Endothelial cell of hepatic sinusoid (primary cell): ENCODE measurements around the gene COQ10A.
"Not testable (repeated sequence)": the region's sequence is repeated elsewhere in the genome, so short reads cannot be mapped to it uniquely, and the experiment has no call there.

Experiments
- in situ Hi-C: cut with HindIII; loops from 2 replicates; pipeline ENCODE4 v1.10.0; 2017; ENCODE audit warnings: low sequenced_read_pairs

COQ10A gene

GRCh38 chr12:56241424-56242303 lies 25.1 kb upstream of the COQ10A start:
- in situ Hi-C loops = no loop called here

DNA sequence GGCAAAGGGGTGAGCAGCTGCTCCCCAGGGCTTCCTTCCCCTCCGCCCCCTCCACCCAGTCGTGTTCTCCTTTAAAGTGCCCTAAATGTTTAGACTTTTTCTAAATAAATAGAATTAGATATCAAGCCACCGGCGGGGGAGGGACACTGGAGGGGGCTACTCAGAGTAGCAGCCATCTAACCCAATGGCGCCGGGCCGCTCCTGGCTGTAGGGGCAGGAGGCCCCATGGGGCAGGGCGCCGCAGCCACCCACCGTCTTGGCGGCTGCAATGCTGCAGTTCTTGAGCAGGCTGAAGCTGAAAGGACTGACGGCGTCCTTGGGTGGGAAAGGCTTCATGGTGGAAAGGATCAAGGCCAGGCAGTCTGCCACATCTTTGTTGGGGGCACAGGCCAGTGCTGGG lies 23.8 kb upstream of the COQ10A start:
- in situ Hi-C loops = no loop called here

DNA sequence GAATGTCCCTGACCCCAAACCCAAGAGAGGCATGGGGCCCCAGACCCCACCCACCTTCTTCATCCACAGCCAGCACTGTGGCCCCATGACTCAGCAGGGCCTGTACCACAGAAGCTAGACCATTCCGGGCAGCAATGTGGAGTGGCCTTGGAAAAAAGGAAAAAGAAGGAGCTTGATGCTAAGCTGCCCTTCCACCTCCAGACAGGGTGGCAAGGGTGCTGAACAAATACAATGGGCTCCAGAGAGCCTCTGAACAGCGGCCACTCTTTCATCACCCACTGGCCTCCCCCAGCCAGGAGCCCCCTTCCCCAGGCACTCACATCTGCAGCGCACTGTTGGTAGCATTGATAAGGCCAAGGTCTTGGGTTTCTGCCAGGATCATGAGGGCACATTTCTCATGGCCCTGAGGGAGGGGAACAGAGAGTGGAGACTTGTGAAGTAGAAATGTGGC lies 23.0 kb upstream of the COQ10A start:
- in situ Hi-C loops = no loop called here

- in situ Hi-C loops = no loop called here
Observed at GRCh38 chr12:56244494-56244893, 22.2 kb upstream of the COQ10A start.

DNA sequence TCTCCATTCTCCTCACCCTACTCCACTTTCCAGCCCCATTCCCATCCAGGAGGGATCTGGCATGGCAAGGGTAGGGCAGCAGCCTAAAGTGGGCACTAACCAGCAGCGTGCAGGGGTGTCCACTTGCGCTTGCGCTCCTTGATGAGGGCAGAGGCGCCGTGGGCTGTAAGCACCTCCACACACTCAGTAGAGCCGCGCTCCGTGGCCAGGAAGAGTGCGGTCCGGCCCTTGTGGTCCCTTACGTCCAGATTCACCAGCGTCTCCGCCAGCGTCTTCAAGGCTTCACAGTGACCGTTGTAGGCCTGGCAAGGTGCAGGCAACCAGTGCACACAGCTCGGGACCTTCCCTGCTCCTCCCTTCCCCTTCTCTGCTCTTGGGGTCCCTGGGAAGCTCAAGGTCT lies 18.8 kb upstream of the COQ10A start:
- in situ Hi-C loops = no loop called here

GRCh38 chr12:56248711-56249110 lies 18.0 kb upstream of the COQ10A start:
- in situ Hi-C loops = no loop called here

- in situ Hi-C loops = loop anchor here (5.0 kb wide), 1 partner anchor 45 kb away; no protein-coding TSS in a partner anchor
Observed at GRCh38 chr12:56252649-56253048, 14.1 kb upstream of the COQ10A start.

DNA sequence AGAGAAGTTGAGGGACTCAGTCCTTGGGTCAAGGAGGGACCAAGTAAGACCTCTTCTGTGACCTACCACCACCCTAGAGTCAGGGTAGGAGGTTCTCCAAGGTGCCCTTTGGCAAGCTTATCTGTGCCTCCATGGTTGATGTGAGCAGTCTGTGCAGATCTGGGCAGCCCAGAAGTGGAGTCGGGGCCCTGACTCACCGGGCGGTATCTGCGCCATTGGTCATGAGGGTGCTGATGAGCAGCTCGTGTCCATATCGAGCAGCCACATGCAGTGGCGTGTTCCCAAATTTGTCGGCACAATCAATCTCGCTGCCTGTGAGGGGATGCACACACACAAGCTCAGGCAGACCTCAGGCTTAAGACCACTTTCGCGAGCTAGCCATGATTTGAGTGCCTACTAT lies 13.7 kb upstream of the COQ10A start:
- in situ Hi-C loops = loop anchor here (5.0 kb wide), 1 partner anchor 46 kb away; no protein-coding TSS in a partner anchor

- in situ Hi-C loops = no loop called here
Observed at GRCh38 chr12:56255671-56256070, 11.1 kb upstream of the COQ10A start.

GRCh38 chr12:56256326-56256960 lies 10.3 kb upstream of the COQ10A start:
- in situ Hi-C loops = no loop called here

GRCh38 chr12:56257071-56257470 lies 9.7 kb upstream of the COQ10A start:
- in situ Hi-C loops = no loop called here

DNA sequence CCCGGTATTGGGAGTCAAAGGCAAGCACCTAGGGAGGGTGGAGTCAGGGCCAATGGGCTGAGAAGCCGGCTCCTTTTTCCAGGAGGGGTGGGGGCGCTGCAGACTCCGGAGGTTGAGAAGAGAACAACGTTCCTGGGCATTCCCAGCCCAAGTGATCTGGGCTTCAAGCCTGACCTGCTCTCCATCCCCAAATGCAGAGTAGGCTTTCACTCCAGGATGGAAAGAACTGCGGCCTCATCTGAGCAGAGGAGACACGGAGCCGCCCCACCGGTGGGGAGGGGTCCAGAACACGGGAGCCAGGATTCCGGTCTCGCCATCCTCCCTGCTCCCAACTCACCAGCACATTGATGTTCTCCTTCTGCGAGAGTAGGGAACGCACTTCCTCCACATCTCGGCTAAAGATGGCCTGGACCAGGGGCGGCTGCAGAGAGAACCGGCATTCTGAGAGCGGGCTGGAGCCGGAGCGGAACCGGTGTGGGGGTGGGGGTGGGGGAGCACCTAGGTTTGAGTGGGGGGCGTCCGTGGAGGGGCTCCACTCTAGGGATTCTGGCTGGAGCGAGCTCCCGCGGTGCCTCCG lies 9.2 kb upstream of the COQ10A start:
- in situ Hi-C loops = no loop called here

DNA sequence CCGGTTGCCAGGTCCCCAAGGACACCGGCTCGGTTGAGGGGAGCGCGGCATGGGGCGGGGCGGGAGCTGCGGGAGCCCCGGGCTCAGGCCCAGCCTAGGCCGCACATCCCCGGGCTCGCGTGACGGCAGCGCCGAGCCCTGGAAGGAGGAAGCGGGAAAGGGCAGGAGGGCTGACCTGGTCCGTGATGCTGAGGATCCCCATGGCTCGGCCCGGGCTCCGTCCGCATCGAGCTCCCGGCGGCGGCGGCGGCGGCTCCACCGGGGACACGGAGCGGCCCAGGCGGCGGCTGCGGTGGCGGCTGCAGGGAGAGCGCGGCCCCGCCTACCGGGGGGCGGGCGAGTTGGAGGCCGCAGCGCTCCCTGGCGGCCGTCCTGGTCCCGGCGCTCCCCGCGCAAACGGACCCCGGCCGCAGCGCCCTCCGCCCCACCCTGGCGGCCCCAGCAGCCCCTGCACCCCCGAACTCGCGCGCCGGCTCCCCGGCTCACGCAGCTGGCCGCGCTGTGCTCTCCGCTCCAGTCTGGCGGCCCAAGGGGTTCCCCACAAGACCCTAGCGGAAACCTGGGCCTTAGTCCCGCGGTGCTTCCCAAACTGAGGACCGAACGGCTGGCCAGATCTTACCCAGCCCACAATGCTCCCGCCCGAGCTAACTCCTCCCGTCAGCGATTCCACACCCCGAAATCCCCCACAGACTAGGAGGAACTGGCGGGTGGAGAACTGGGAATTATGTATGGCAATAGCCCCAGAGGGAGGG lies 8.5 kb upstream of the COQ10A start, which contains the start of gene ANKRD52:
Gene ANKRD52 (minus strand): TSS at position 317 of the 752 bp plus-strand sequence. CDS start 115 bp downstream, at position 202.
- in situ Hi-C loops = no loop called here

DNA sequence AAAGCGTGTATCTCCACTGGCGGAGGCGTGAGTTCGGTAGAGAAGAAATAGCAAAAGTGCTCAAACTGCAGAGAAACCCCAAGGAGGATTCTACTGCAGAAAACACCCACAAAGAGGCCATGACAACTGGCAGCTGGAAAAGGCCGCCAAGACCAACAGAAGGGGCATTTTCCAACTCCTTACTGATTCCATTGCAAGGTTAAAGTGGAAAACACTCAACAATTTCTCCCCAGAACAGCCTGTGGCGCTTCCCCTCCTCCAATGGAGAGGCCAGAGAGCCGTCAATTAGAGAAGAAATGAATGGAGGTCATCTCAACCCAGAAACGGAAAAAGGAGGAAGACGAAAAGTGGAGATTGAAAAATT lies 7.9 kb upstream of the COQ10A start:
- in situ Hi-C loops = no loop called here

DNA sequence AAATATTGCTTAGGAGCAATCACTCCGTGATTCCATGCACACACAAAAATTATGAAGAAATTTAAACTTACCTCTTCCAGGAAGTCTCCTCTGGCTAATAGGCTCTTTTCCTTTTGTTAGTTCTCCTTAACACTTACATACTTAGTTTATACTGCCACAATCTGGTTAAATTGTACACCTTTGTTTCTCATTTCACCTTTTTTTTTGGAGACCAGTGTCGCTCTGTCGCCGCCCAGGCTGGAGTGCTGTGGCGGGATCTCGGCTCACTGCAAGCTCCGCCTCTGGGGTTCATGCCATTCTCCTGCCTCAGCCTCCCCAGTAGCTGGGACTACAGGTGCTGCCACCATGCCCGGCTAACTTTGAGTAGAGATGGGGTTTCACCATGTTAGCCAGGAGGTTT lies 6.4 kb upstream of the COQ10A start:
- in situ Hi-C loops = no loop called here

GRCh38 chr12:56260921-56261320 lies 5.8 kb upstream of the COQ10A start:
- in situ Hi-C loops = no loop called here

- in situ Hi-C loops = no loop called here
Observed at GRCh38 chr12:56261503-56262232, 5.1 kb upstream of the COQ10A start.

DNA sequence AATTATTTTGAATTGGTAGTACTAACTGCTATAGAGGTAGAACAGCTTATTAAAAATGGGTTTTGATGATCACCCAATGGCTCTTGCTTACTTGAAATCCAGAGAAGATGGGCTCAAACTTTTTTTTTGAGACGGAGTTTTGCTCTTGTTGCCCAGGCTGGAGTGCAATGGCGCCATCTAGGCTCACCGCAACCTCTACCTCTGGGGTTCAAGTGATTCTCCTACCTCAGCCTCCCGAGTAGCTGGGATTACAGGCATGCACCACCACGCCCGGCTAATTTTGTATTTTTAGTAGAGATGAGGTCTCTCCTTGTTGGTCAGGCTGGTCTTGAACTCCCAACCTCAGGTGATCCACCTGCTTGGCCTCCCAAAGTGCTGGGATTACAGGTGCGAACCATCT lies 3.8 kb upstream of the COQ10A start:
- in situ Hi-C loops = not testable (repeated sequence)

- in situ Hi-C loops = not testable (repeated sequence)
Observed at GRCh38 chr12:56266068-56266692, 562 bp upstream of the COQ10A start.
